K562 (cell line): ENCODE data around the gene NTM. TPM values are rescaled to one million over a fixed set of nuclear protein-coding genes. Genes with fewer than 3 reads are reported as not detected.

Source experiments
- ATAC-seq: fragments of 200-7000 bp; cut with Tn5 transposase; 3 replicates; pipeline ENCODE4 v1.9.1; 2020; ENCODE audit warnings: moderate library complexity
- BruUV-seq: library from RNA; stranded (reverse); fragments of 400-500 nt; replicated peaks from 2 replicates; lab custom pipeline; 2021; lab: Mats Ljungman, UMichigan
- CTCF ChIA-PET: fragments of 300-600 bp; formaldehyde crosslinking; extraction: SDS; loops from one replicate; lab custom pipeline; 2021; ENCODE audit warnings: low intra/inter-chr PET ratio; lab: Yijun Ruan, JAX
- POLR2A ChIA-PET: fragments of 300-600, 350-650 bp; sonication (Branson Sonifier 250); formaldehyde crosslinking; extraction: SDS; loops from one replicate; lab custom pipeline; 2021; ENCODE audit warnings: antibody characterized with exemption, inconsistent platforms; lab: Yijun Ruan, JAX
- DNase-seq, 4 experiments: peaks; one replicate each; pipeline versions ENCODE4 v3.0.0 to v3.0.0-alpha.2; 2011 to 2018; ENCODE audit warnings: low spot score in 3 of 4, mixed read lengths in 3 of 4; ENCODE audit errors: extremely low read depth in 1 of 4
- FAIRE-seq: peaks from 2 replicates; lab custom pipeline; 2011; peaks lifted over from hg19 to GRCh38; lab: Jason Lieb, UNC
- H2AFZ ChIP-seq: 2 replicates; pipeline ENCODE4 v1.6.0; 2011; ENCODE audit warnings: low read depth, low read length, control low read depth, inconsistent platforms
- H3K27ac ChIP-seq: fragments of 200-600 bp; 3 replicates; pipeline ENCODE4 v1.8.0; 2011; ENCODE audit warnings: low read depth, mild to moderate bottlenecking, control low read depth, inconsistent platforms, low read length, moderate library complexity, mixed read lengths; ENCODE audit errors: extremely low read depth
- H3K27me3 ChIP-seq, 2 experiments: fragments of 300-600 bp in 1 of 2; 2 replicates in 1 of 2; 3 replicates in 1 of 2; pipeline versions ENCODE4 v1.6.0 to v1.8.0; 2011; ENCODE audit warnings: inconsistent platforms in 2 of 2, low read length in 2 of 2, mild to moderate bottlenecking in 1 of 2, mixed read lengths in 1 of 2, moderate library complexity in 1 of 2; ENCODE audit not compliant: control insufficient read depth in 2 of 2, insufficient read depth in 2 of 2
- H3K36me3 ChIP-seq: fragments of 300-600 bp; 3 replicates; pipeline ENCODE4 v1.8.0; 2011; ENCODE audit warnings: mild to moderate bottlenecking, low read length, inconsistent platforms; ENCODE audit not compliant: control insufficient read depth, insufficient read depth
- H3K4me1 ChIP-seq, 2 experiments: fragments of 200-600 bp in 1 of 2; replicated peaks in 1 of 2; 2 replicates in 1 of 2; 3 replicates in 1 of 2; pipeline versions ENCODE4 v1.5.1 to v1.8.0; 2011; ENCODE audit warnings: inconsistent platforms in 2 of 2, low read length in 2 of 2, mild to moderate bottlenecking in 1 of 2, mixed read lengths in 1 of 2, moderate library complexity in 1 of 2; ENCODE audit not compliant: control insufficient read depth in 2 of 2, insufficient read depth in 2 of 2
- H3K4me2 ChIP-seq: 2 replicates; pipeline ENCODE4 v1.6.1; 2011; ENCODE audit warnings: low read length, control low read depth, inconsistent platforms, mixed read lengths; ENCODE audit not compliant: insufficient read depth
- H3K4me3 ChIP-seq: fragments of 200-600 bp; sonication (generic), shearing (Covaris generic); 2 replicates; pipeline ENCODE4 v1.5.1; 2016; ENCODE audit warnings: control low read depth, inconsistent platforms
- H3K79me2 ChIP-seq: fragments of 200-600 bp; 3 replicates; pipeline ENCODE4 v1.8.0; 2011; ENCODE audit warnings: low read length, inconsistent platforms; ENCODE audit not compliant: control insufficient read depth, insufficient read depth
- H3K9ac ChIP-seq, 2 experiments: 2 replicates each; pipeline versions ENCODE4 v1.6.0 to v1.6.1; 2011; ENCODE audit warnings: low read depth in 2 of 2, low read length in 2 of 2, control low read depth in 1 of 2, inconsistent platforms in 1 of 2, mild to moderate bottlenecking in 1 of 2, mixed read lengths in 1 of 2; ENCODE audit not compliant: insufficient read depth in 1 of 2
- H3K9me1 ChIP-seq: one replicate; pipeline ENCODE4 v1.6.0; 2011; ENCODE audit warnings: inconsistent platforms, mild to moderate bottlenecking, low read length, moderate library complexity; ENCODE audit not compliant: control insufficient read depth, insufficient read depth
- H3K9me3 ChIP-seq: replicated peaks from 2 replicates; pipeline ENCODE4 v1.5.1; 2011; ENCODE audit warnings: low read depth, low read length, inconsistent platforms; ENCODE audit not compliant: control insufficient read depth, insufficient read depth
- H4K20me1 ChIP-seq: replicated peaks from 2 replicates; pipeline ENCODE4 v1.6.1; 2011; ENCODE audit warnings: low read length, inconsistent platforms, mixed read lengths; ENCODE audit not compliant: control insufficient read depth, insufficient read depth
- CBX5 ChIP-seq: IDR thresholded peaks from 2 replicates; pipeline ENCODE4 v1.6.1; 2014; ENCODE audit warnings: low read depth, borderline replicate concordance
- CEBPG ChIP-seq, 3 experiments: fragments of 200-800 bp in 1 of 3; sonication (Bioruptor generic) in 1 of 3; sonication (generic) in 1 of 3; formaldehyde crosslinking in 1 of 3; IDR thresholded peaks in 2 of 3; conservative IDR thresholded peaks in 1 of 3; 2 replicates each; pipeline versions ENCODE4 v1.6.1 to v1.8.0; 2016 to 2022; ENCODE audit warnings: missing compliant biosample characterization in 2 of 3, missing genetic modification characterization in 2 of 3, mild to moderate bottlenecking in 1 of 3, missing genetic modification reagents in 1 of 3
- ERF ChIP-seq: fragments of 450-650 bp; formaldehyde crosslinking; IDR thresholded peaks from 2 replicates; pipeline ENCODE4 v1.4.0; 2020; ENCODE audit warnings: mild to moderate bottlenecking, mixed read lengths
- HDAC2 ChIP-seq: fragments of 450-650 bp; IDR thresholded peaks from 2 replicates; pipeline ENCODE4 v1.6.1; 2016; ENCODE audit warnings: mild to moderate bottlenecking
- ILF3 ChIP-seq: fragments of 450-650 bp; IDR thresholded peaks from 2 replicates; pipeline ENCODE4 v1.6.1; 2018; ENCODE audit warnings: antibody characterized with exemption, mild to moderate bottlenecking, moderate library complexity, borderline replicate concordance
- JUNB ChIP-seq: fragments of 450-650 bp; formaldehyde crosslinking; conservative IDR thresholded peaks from 2 replicates; pipeline ENCODE4 v1.4.0; 2020; ENCODE audit warnings: mild to moderate bottlenecking
- MEF2A ChIP-seq: IDR thresholded peaks from 2 replicates; pipeline ENCODE4 v1.6.1; 2011; ENCODE audit warnings: low read depth, mild to moderate bottlenecking, low read length, moderate library complexity; ENCODE audit not compliant: control insufficient read depth
- STAT5B ChIP-seq: fragments of 250-450 bp; sonication (Bioruptor Pico); IDR thresholded peaks from 2 replicates; pipeline ENCODE4 v1.8.0; 2021; ENCODE audit warnings: mild to moderate bottlenecking, inconsistent platforms
- TAF7 ChIP-seq: fragments of 450-650 bp; IDR thresholded peaks from 2 replicates; pipeline ENCODE4 v1.6.1; 2016; ENCODE audit warnings: missing genetic modification characterization, missing compliant biosample characterization
- ZNF583 ChIP-seq: fragments of 250-450 bp; sonication (Bioruptor Pico); IDR thresholded peaks from 2 replicates; pipeline ENCODE4 v1.4.0; 2020
- ZNF780A ChIP-seq: fragments of 250-450 bp; sonication (Bioruptor Pico); IDR thresholded peaks from 2 replicates; pipeline ENCODE4 v1.5.0; 2021; ENCODE audit warnings: mild to moderate bottlenecking
- ZNF79 ChIP-seq: fragments of 250-450 bp; sonication (Bioruptor Pico); IDR thresholded peaks from 2 replicates; pipeline ENCODE4 v1.4.0; 2020; ENCODE audit warnings: low read depth, mild to moderate bottlenecking, moderate library complexity
- WGBS: fragments of 100-300 bp; shearing (Covaris generic); methylation state at CpG from one replicate; pipeline ENCODE4 v1.1.6; 2016; ENCODE audit warnings: low coverage, mixed read lengths; ENCODE audit not compliant: insufficient coverage; ENCODE audit errors: missing lambda C conversion rate; 5-methylcytosine and 5-hydroxymethylcytosine counted together
- in situ Hi-C: fragments of 300-500 bp; cut with MboI; formaldehyde crosslinking; loops from 4 replicates; pipeline ENCODE4 v1.15.0; 2018; ENCODE audit warnings: inconsistent platforms, mixed read lengths
- intact Hi-C: fragments of 100-400 bp; cut with micrococcal nuclease; formaldehyde crosslinking; loops from 2 replicates; pipeline ENCODE4 v1.14.2; 2022
- polyA plus RNA-seq, 8 experiments: library from polyadenylated mRNA; depleted of rRNA in 4 of 8; stranded (reverse) in 5 of 8; unstranded in 3 of 8; fragments of >200 nt; fragmentation: Nextera tagmentation in 2 of 8; fragmentation: Illumina TruSeq in 1 of 8; extraction: Ambion mirVana in 2 of 8; extraction: Trizol in 1 of 8; gene quantifications; 2 replicates each; pipeline versions ENCODE4 v1.2.1 to v1.2.3, GENCODE V29; 2011 to 2014; ENCODE audit warnings: inconsistent platforms in 1 of 8, missing spikeins in 1 of 8
- total RNA-seq, 7 experiments: library from RNA; depleted of rRNA in 6 of 7; stranded (reverse); fragments of >200 nt in 6 of 7; fragmentation: Illumina TruSeq in 2 of 7; extraction: Trizol in 2 of 7; gene quantifications; 2 replicates each; pipeline versions ENCODE4 v1.2.1 to v1.2.3, GENCODE V29; 2011 to 2021; ENCODE audit warnings: low replicate concordance in 1 of 7

NTM gene
- total and polyA plus RNA-seq, 9 of the 15 experiments (the other 6 are each of a cell fraction or from before 2014, with no cell fraction given), result not detected

GRCh38 chr11:131499199-131499598, 128.8 kb downstream of the NTM start:
- intact Hi-C loops (no loop called here), in situ Hi-C loops (no loop called here)
- Histone ChIP-seq H3K4me3 (no peak overlapping the region), H3K9me1 (no peaks in the 10 kb centered on the region), H3K9me3 (no peaks in the 10 kb centered on the region), H2AFZ (no peak overlapping the region), H3K9ac (no peak overlapping the region), H3K4me1 (no peaks in the 10 kb centered on the region), H3K36me3 (no peaks in the 10 kb centered on the region), H3K27me3 (peaks cover 0 to 4% of the 10 kb centered on the region in 2 experiments; a peak in 1 of 5 replicates), H4K20me1 (no peaks in the 10 kb centered on the region), H3K27ac (no peak overlapping the region), H3K79me2 (no peaks in the 10 kb centered on the region), H3K4me2 (no peak overlapping the region)
- ATAC-seq (no peak), FAIRE-seq (no peak), DNase-seq (no peak)
- TF ChIP-seq JUNB (CRISPR knock-in tag) (no peak), ILF3 (no peak), ZNF583 (no peak), CBX5 (no peak), STAT5B (CRISPR knock-in tag) (no peak), ERF (CRISPR knock-in tag) (no peak), CEBPG (CRISPR knock-in tag; IDR thresholded peaks at IDR 0.05) (no peak), CEBPG (tag; conservative IDR thresholded peaks at IDR 0.05 in 1 of 2, IDR thresholded peaks at IDR 0.05 in 1 of 2) (no peak), ZNF780A (CRISPR knock-in tag) (no peak), TAF7 (tag) (no peak), ZNF79 (CRISPR knock-in tag) (no peak), MEF2A (no peak), HDAC2 (no peak)
- BruUV-seq, result no TSS peak
- WGBS, result 1% methylated on average over 8 of the region's 8 CpGs
- CTCF ChIA-PET, result no interaction called here
- POLR2A ChIA-PET, result no interaction called here
